Measurements from ENCODE around the gene ACAA2. TPM values are rescaled to one million over a fixed set of nuclear protein-coding genes. Genes with fewer than 3 reads are reported as not detected.
A peak's percentile ranks its signal among the peaks of the same experiment; 100 is the strongest.

Gene ACAA2
- total RNA-seq, 1 experiment from 2014 or later, result 136 TPM

GRCh38 chr18:49757513-49758262, 55.6 kb downstream of the ACAA2 start:
- no peak for TF ChIP-seq FOXP4 (CRISPR knock-in tag; IDR thresholded peaks at IDR 0.05)
- no peak for TF ChIP-seq MXD4 (CRISPR knock-in tag; IDR thresholded peaks at IDR 0.05; ENCODE audit: borderline replicate concordance)
- no peak for TF ChIP-seq ZNF671 (CRISPR knock-in tag; IDR thresholded peaks at IDR 0.05)
- TF ChIP-seq RORB (CRISPR knock-in tag; IDR thresholded peaks at IDR 0.05), result no peak
- TF ChIP-seq ARID4B (CRISPR knock-in tag; IDR thresholded peaks at IDR 0.05; ENCODE audit: borderline replicate concordance), result no peak
- TF ChIP-seq ZBTB43 (CRISPR knock-in tag; IDR thresholded peaks at IDR 0.05), result no peak
- no peak for TF ChIP-seq PRRX2 (CRISPR knock-in tag; IDR thresholded peaks at IDR 0.05)
- no peak for TF ChIP-seq PRDM15 (CRISPR knock-in tag; IDR thresholded peaks at IDR 0.05)
- no peak for TF ChIP-seq JAZF1 (CRISPR knock-in tag; IDR thresholded peaks at IDR 0.05)
- TF ChIP-seq KAT7 (CRISPR knock-in tag; IDR thresholded peaks at IDR 0.05; ENCODE audit: borderline replicate concordance), result no peak
- no peak for TF ChIP-seq TP53 (CRISPR knock-in tag; IDR thresholded peaks at IDR 0.05)
- no peak for TF ChIP-seq JUN (CRISPR knock-in tag; IDR thresholded peaks at IDR 0.05)
- no peak overlapping the region for H3K4me3 Mint-ChIP-seq
- no peaks in the 10 kb centered on the region for H3K36me3 Mint-ChIP-seq
- peak; percentile 63 for DNase-seq (ENCODE audit: low spot score)
- ChIA-PET POLR2A (no interaction called here), CTCF (interaction anchor here (0.6 to 1.0 kb wide), 2 partner anchors 10 to 29 kb away, joined by 3 to 5 read pairs; no protein-coding TSS in a partner anchor)
- H3K27ac Mint-ChIP-seq, result peak overlapping the region; percentile 94
- peaks cover 42% of the 10 kb centered on the region for H3K4me1 Mint-ChIP-seq
- no peaks in the 10 kb centered on the region for H3K27me3 Mint-ChIP-seq (ENCODE audit: low read depth)
- peak; percentile 68 for ATAC-seq
- peaks cover 6% of the 10 kb centered on the region for H3K9me3 Mint-ChIP-seq

GRCh38 chr18:49756671-49757362, 56.5 kb downstream of the ACAA2 start:
- H3K27me3 Mint-ChIP-seq (ENCODE audit: low read depth), result no peaks in the 10 kb centered on the region
- H3K9me3 Mint-ChIP-seq, result peaks cover 6% of the 10 kb centered on the region
- POLR2A ChIA-PET, result no interaction called here
- no peaks in the 10 kb centered on the region for H3K36me3 Mint-ChIP-seq
- no peak overlapping the region for H3K4me3 Mint-ChIP-seq
- ATAC-seq (no peak), DNase-seq (ENCODE audit: low spot score) (no peak)
- CTCF ChIA-PET, result no interaction called here
- peaks cover 50% of the 10 kb centered on the region for H3K4me1 Mint-ChIP-seq
- H3K27ac Mint-ChIP-seq, result no peak overlapping the region
- TF ChIP-seq PRRX2 (CRISPR knock-in tag; IDR thresholded peaks at IDR 0.05) (no peak), ZNF425 (CRISPR knock-in tag; conservative IDR thresholded peaks at IDR 0.05) (no peak), ZNF416 (CRISPR knock-in tag; IDR thresholded peaks at IDR 0.05) (no peak), E2F5 (CRISPR knock-in tag; IDR thresholded peaks at IDR 0.05) (no peak), JAZF1 (CRISPR knock-in tag; IDR thresholded peaks at IDR 0.05) (no peak), RORB (CRISPR knock-in tag; IDR thresholded peaks at IDR 0.05) (no peak), E2F1 (CRISPR knock-in tag; IDR thresholded peaks at IDR 0.05) (no peak), TEAD4 (CRISPR knock-in tag; IDR thresholded peaks at IDR 0.05) (no peak)

Measured in WTC11 (cell line).